D721Med (cell line): Measurements from ENCODE around the gene VKORC1.

ENCODE experiments used
- DNase-seq: peaks from one replicate; pipeline ENCODE4 v3.0.0; 2011; ENCODE audit warnings: low spot score; ENCODE audit not compliant: insufficient read length
- FAIRE-seq: peaks from 2 replicates; lab custom pipeline; 2011; peaks lifted over from hg19 to GRCh38; lab: Jason Lieb, UNC
- TF ChIP-seq, protein P1 (sequence below): IDR thresholded peaks from 2 replicates; pipeline ENCODE4 v1.5.1; 2012; ENCODE audit warnings: mild to moderate bottlenecking, control low read depth; ENCODE audit not compliant: insufficient read depth; ENCODE audit errors: missing control alignments

VKORC1 gene

DNA sequence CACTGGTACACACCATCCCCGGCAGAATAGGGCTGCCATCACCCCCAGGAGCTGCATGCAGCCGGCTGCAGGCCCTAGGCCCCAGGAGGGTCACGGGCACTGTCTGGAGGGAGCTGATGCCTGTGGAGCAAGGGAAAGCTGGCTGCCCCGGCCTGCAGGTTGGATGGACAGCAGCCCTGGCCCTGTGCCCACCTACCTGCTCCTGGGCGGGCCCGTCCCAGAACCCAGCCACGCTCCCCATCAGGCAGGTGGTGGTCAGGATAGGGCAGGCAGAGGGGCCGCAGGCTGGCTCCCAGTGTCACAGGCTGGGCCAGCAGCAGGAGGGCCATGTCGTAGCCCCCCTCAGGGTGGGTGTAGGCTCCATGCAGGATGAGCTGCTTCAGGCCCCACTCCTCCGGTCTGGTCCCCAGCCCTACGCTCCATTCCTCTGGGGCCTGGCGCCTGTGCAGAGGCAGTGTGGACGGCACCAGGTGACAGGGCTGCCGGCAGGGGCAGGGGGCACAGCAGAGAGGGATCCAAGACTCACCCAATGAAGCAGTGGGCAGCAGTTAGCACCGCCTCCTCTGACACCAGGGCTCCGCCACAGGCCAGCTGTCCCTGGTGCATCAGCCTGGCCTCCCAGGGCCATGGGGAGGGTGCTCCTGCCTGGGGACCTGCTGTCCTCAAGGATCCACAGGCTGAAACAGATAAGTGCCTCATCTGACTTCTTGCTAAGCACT lies 9.9 kb downstream of the VKORC1 start:
- DNase-seq (no peak), FAIRE-seq (no peak)
- TF ChIP-seq, protein P1, sequence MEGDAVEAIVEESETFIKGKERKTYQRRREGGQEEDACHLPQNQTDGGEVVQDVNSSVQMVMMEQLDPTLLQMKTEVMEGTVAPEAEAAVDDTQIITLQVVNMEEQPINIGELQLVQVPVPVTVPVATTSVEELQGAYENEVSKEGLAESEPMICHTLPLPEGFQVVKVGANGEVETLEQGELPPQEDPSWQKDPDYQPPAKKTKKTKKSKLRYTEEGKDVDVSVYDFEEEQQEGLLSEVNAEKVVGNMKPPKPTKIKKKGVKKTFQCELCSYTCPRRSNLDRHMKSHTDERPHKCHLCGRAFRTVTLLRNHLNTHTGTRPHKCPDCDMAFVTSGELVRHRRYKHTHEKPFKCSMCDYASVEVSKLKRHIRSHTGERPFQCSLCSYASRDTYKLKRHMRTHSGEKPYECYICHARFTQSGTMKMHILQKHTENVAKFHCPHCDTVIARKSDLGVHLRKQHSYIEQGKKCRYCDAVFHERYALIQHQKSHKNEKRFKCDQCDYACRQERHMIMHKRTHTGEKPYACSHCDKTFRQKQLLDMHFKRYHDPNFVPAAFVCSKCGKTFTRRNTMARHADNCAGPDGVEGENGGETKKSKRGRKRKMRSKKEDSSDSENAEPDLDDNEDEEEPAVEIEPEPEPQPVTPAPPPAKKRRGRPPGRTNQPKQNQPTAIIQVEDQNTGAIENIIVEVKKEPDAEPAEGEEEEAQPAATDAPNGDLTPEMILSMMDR = no peak

- FAIRE-seq = no peak
- TF ChIP-seq, protein P1 = no peak
- no peak for DNase-seq
Observed at GRCh38 chr16:31083981-31084380, 10.6 kb downstream of the VKORC1 start.

- FAIRE-seq (no peak), DNase-seq (no peak)
- TF ChIP-seq, protein P1 = no peak
Observed at GRCh38 chr16:31083556-31083955, 11.0 kb downstream of the VKORC1 start.

DNA sequence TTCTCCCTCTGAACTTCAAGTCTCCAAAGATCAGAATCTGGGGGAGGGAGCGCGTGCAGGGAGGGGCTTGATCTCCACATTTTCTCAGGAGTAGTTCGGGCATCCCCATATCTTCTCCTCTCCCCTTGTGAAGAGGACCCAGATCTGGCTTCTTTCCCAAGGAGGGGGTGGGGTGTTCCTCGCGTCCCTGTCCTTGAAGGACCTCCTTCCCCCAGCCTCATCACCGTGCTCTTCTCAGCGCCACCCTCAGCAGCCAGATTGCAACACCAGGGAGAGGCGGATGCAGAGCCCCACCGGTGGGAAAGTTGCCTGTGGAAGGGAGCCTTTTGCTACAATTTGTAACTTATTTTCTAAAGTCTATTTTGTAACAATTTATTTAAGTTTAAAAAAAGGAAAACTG lies 11.5 kb downstream of the VKORC1 start:
- DNase-seq (no peak), FAIRE-seq (no peak)
- TF ChIP-seq, protein P1 = no peak

GRCh38 chr16:31082368-31083045 lies 12.1 kb downstream of the VKORC1 start:
- TF ChIP-seq, protein P1 = no peak
- FAIRE-seq = no peak
- no peak for DNase-seq

DNA sequence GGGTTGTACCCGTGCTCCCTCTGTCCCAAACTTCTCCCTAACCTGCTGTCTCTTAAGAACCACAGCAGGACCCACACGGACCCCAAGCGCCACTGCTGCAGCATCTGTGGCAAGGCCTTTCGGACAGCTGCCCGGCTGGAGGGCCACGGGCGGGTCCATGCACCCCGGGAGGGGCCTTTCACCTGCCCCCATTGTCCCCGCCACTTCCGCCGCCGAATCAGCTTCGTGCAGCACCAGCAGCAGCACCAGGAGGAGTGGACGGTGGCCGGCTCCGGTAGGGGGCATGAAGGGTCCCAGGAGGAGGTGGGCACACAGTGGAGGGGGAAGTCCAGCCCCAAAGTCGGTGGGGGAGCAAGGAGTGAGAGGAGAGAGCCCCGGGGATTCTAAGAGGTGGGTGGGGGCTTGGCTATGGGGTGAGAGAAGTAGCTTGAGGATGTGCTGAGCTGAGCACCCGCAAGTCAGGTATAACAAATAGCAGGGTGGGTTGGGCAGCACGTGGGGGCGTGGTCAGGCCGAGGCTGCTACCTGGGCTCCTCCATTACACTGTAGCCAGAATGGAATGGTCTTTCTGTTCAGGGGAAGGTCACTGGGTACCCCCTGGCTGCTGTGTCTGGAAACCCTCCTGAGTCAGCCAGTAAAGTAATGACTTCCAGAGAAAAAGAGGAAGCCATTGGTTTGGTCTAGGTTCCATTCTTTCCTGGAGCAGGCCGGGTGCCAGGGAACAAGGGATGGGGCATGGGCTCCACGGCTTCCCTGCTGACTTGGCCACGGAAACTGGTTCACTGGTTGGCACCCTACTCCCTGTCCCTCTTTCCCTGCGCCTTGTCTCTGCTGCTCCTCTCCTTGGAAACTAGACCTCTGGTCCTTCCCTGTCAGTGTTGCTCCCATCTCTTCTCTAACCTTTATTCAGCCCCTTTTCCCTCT lies 12.9 kb downstream of the VKORC1 start:
- TF ChIP-seq, protein P1 = no peak
- FAIRE-seq (no peak), DNase-seq (peak; percentile 18)
